ENCODE measurements around the gene GSG1L. TPM values are rescaled to one million over a fixed set of nuclear protein-coding genes. Genes with fewer than 3 reads are reported as not detected.

GSG1L gene
- total RNA-seq, 2 experiments from 2014 or later, result not detected

GRCh38 chr16:27786221-27786922 is 277.1 kb downstream of the GSG1L start:
- ChIA-PET CTCF (interaction anchor here (0.5 kb wide), 1 partner anchor 263 kb away, joined by 3 read pairs; no protein-coding TSS in a partner anchor), POLR2A (no interaction called here)
- Mint-ChIP-seq H3K27me3 (no peaks in the 10 kb centered on the region), H3K36me3 (ENCODE audit: low read depth) (no peaks in the 10 kb centered on the region), H3K27ac (no peak overlapping the region), H3K9me3 (no peaks in the 10 kb centered on the region), H3K4me3 (no peak overlapping the region), H3K4me1 (no peaks in the 10 kb centered on the region)
- no peak for DNase-seq

- Mint-ChIP-seq H3K27ac (no peak overlapping the region), H3K9me3 (no peaks in the 10 kb centered on the region), H3K4me1 (no peaks in the 10 kb centered on the region), H3K27me3 (no peaks in the 10 kb centered on the region), H3K4me3 (no peak overlapping the region), H3K36me3 (ENCODE audit: low read depth) (no peaks in the 10 kb centered on the region)
- CTCF ChIA-PET, result no interaction called here
- POLR2A ChIA-PET, result no interaction called here
- DNase-seq, result no peak
Observed at GRCh38 chr16:27785307-27785678, 278.2 kb downstream of the GSG1L start.

GRCh38 chr16:27784351-27785306 is 278.9 kb downstream of the GSG1L start:
- Mint-ChIP-seq H3K9me3 (no peaks in the 10 kb centered on the region), H3K27me3 (no peaks in the 10 kb centered on the region), H3K4me1 (no peaks in the 10 kb centered on the region), H3K4me3 (no peak overlapping the region), H3K36me3 (ENCODE audit: low read depth) (no peaks in the 10 kb centered on the region), H3K27ac (no peak overlapping the region)
- no peak for DNase-seq
- POLR2A ChIA-PET, result no interaction called here
- CTCF ChIA-PET, result no interaction called here

- ChIA-PET CTCF (no interaction called here), POLR2A (no interaction called here)
- Mint-ChIP-seq H3K27me3 (no peaks in the 10 kb centered on the region), H3K9me3 (no peaks in the 10 kb centered on the region), H3K27ac (no peak overlapping the region), H3K4me3 (no peak overlapping the region), H3K4me1 (no peaks in the 10 kb centered on the region), H3K36me3 (ENCODE audit: low read depth) (no peaks in the 10 kb centered on the region)
- DNase-seq, result no peak
Observed at GRCh38 chr16:27781981-27782880, 281.3 kb downstream of the GSG1L start.

- H3K27ac Mint-ChIP-seq, result no peak overlapping the region
- ChIA-PET POLR2A (no interaction called here), CTCF (no interaction called here)
- no peaks in the 10 kb centered on the region for H3K9me3 Mint-ChIP-seq
- H3K4me3 Mint-ChIP-seq, result no peak overlapping the region
- H3K4me1 Mint-ChIP-seq, result no peaks in the 10 kb centered on the region
- DNase-seq, result no peak
- H3K27me3 Mint-ChIP-seq, result no peaks in the 10 kb centered on the region
- no peaks in the 10 kb centered on the region for H3K36me3 Mint-ChIP-seq (ENCODE audit: low read depth)
Observed at GRCh38 chr16:27781195-27781524, 282.4 kb downstream of the GSG1L start.

GRCh38 chr16:27780468-27781194 is 282.9 kb downstream of the GSG1L start:
- ChIA-PET CTCF (interaction anchor here (0.9 kb wide), 1 partner anchor 56 kb away, joined by 3 read pairs; no protein-coding TSS in a partner anchor), POLR2A (no interaction called here)
- Mint-ChIP-seq H3K4me1 (no peaks in the 10 kb centered on the region), H3K27ac (no peak overlapping the region), H3K4me3 (no peak overlapping the region), H3K27me3 (no peaks in the 10 kb centered on the region), H3K36me3 (ENCODE audit: low read depth) (no peaks in the 10 kb centered on the region), H3K9me3 (no peaks in the 10 kb centered on the region)
- no peak for DNase-seq

- Mint-ChIP-seq H3K36me3 (ENCODE audit: low read depth) (no peaks in the 10 kb centered on the region), H3K9me3 (no peaks in the 10 kb centered on the region), H3K27me3 (no peaks in the 10 kb centered on the region), H3K27ac (no peak overlapping the region), H3K4me1 (no peaks in the 10 kb centered on the region), H3K4me3 (no peak overlapping the region)
- ChIA-PET CTCF (interaction anchor here (0.9 kb wide), 1 partner anchor 55 kb away, joined by 3 read pairs; no protein-coding TSS in a partner anchor), POLR2A (no interaction called here)
- DNase-seq, result no peak
Observed at GRCh38 chr16:27779641-27780164, 283.8 kb downstream of the GSG1L start.

- Mint-ChIP-seq H3K4me1 (no peaks in the 10 kb centered on the region), H3K9me3 (no peaks in the 10 kb centered on the region), H3K4me3 (no peak overlapping the region), H3K27me3 (no peaks in the 10 kb centered on the region), H3K36me3 (ENCODE audit: low read depth) (no peaks in the 10 kb centered on the region), H3K27ac (no peak overlapping the region)
- ChIA-PET CTCF (no interaction called here), POLR2A (no interaction called here)
- no peak for DNase-seq
Observed at GRCh38 chr16:27778926-27779570, 284.5 kb downstream of the GSG1L start.

GRCh38 chr16:27778171-27778925 is 285.2 kb downstream of the GSG1L start:
- POLR2A ChIA-PET, result no interaction called here
- Mint-ChIP-seq H3K27me3 (no peaks in the 10 kb centered on the region), H3K27ac (no peak overlapping the region), H3K4me3 (no peak overlapping the region), H3K4me1 (no peaks in the 10 kb centered on the region), H3K36me3 (ENCODE audit: low read depth) (no peaks in the 10 kb centered on the region), H3K9me3 (no peaks in the 10 kb centered on the region)
- CTCF ChIA-PET, result no interaction called here
- DNase-seq, result no peak

- DNase-seq, result no peak
- Mint-ChIP-seq H3K4me1 (no peaks in the 10 kb centered on the region), H3K9me3 (no peaks in the 10 kb centered on the region), H3K27ac (no peak overlapping the region), H3K36me3 (ENCODE audit: low read depth) (no peaks in the 10 kb centered on the region), H3K27me3 (no peaks in the 10 kb centered on the region), H3K4me3 (no peak overlapping the region)
- CTCF ChIA-PET, result no interaction called here
- POLR2A ChIA-PET, result no interaction called here
Observed at GRCh38 chr16:27777527-27777926, 286.0 kb downstream of the GSG1L start.

GRCh38 chr16:27776556-27777225 is 286.8 kb downstream of the GSG1L start:
- H3K9me3 Mint-ChIP-seq, result no peaks in the 10 kb centered on the region
- POLR2A ChIA-PET, result no interaction called here
- H3K4me3 Mint-ChIP-seq, result no peak overlapping the region
- no peaks in the 10 kb centered on the region for H3K4me1 Mint-ChIP-seq
- no peaks in the 10 kb centered on the region for H3K36me3 Mint-ChIP-seq (ENCODE audit: low read depth)
- no peak overlapping the region for H3K27ac Mint-ChIP-seq
- no peaks in the 10 kb centered on the region for H3K27me3 Mint-ChIP-seq
- no peak for DNase-seq
- CTCF ChIA-PET, result no interaction called here

All from activated CD4-positive, alpha-beta T cell treated with anti-CD3 and anti-CD28 coated beads, Interleukin-2, amount 10 ng/mL, durations not matched to agents 7 days and 5 days (primary cell).